ENCODE results near the gene AP1B1.

DNA sequence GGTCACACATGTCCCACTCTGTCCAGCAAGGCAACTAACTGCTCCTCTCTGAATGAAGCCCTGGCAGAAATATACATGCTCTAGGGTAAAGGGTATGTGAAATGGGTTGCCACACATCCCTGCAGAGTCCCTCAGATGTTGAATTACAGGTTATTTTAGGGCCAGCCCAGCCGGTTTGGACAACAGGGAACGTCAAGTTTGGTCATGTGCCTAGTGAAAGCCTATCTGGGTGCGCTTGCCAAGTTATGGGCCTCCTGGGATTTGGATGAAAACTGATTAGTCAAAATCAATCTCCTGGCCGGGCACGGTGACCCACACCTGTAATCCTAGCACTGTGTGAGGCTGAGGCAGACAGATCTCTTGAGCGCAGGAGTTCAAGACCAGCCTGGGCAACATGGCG, 10.4 kb downstream of the AP1B1 start:
- TF ChIP-seq ELF4 (IDR thresholded peaks at IDR 0.05) (no peak), HDGF (IDR thresholded peaks at IDR 0.05; ENCODE audit: borderline replicate concordance) (no peak), SP1 (IDR thresholded peaks at IDR 0.05) (no peak), TARDBP (IDR thresholded peaks at IDR 0.05) (no peak), FOXK2 (IDR thresholded peaks at IDR 0.05) (no peak), FOXM1 (IDR thresholded peaks at IDR 0.05; ENCODE audit: borderline replicate concordance) (no peak), ZNF384 (IDR thresholded peaks at IDR 0.05) (no peak), FOXA1 (IDR thresholded peaks at IDR 0.05) (no peak), SUZ12 (IDR thresholded peaks at IDR 0.05) (no peak), BHLHE40 (IDR thresholded peaks at IDR 0.05; ENCODE audit: borderline replicate concordance) (no peak), ARNT (IDR thresholded peaks at IDR 0.05) (no peak)

Data from HEK293T (cell line).